GM19025 (cell line): ENCODE results near the gene SYNPO2.

Source experiments
- ATAC-seq: cut with Tn5 transposase; IDR thresholded peaks from one replicate; pipeline ENCODE4 v1.9.1; 2021; ENCODE audit warnings: mild to moderate bottlenecking, low read depth, moderate library complexity; ENCODE audit not compliant: unreplicated experiment

SYNPO2 gene

DNA sequence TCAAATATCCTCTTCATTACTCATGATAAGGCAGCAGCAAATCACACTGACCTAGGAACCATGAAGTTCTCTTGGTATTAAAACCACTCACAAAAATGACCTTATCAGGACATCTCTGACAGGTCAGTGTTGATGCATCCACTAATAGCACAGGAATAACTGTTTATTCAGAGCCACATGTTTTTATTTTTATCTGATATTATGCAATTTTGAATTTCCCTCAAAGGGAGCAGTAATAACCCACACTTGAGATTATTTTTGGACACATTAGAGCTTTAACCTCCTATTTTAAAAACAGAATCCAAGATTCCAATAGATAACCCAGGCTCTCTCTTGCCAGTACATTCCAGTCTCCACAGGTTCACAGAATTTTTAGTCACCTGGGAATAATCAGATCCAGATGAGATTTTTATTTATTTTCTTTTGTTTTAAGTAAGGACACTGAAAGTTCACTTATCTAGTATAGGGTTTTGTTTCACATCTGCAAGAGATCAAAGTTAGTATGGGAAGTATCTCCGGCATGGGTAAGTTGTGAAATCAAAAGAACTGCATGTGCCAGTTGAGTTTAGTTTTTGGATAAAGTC is 210.7 kb downstream of the SYNPO2 start:
- no peak for ATAC-seq

DNA sequence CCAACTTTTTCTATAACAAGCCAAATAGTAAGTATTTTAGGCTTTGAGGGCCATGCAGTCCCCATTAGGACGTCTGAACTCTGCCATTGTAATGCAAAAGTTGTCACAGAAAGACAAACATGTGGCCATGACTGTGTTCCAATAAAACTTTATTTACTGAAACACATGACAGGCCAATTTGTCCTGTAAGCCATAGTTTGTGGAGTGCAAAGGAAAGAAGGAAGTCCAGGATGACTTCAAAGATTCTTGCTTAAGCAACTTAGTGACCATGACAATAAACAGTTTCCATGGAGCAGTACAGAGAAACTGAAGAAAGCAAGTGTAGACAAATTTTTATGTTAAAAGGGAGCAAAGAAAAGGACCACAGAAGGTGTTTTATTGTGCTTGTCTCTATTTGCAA is 212.0 kb downstream of the SYNPO2 start:
- no peak for ATAC-seq

- ATAC-seq = no peak
Measured at GRCh38 chr4:119103263-119103662, 214.6 kb downstream of the SYNPO2 start.

DNA sequence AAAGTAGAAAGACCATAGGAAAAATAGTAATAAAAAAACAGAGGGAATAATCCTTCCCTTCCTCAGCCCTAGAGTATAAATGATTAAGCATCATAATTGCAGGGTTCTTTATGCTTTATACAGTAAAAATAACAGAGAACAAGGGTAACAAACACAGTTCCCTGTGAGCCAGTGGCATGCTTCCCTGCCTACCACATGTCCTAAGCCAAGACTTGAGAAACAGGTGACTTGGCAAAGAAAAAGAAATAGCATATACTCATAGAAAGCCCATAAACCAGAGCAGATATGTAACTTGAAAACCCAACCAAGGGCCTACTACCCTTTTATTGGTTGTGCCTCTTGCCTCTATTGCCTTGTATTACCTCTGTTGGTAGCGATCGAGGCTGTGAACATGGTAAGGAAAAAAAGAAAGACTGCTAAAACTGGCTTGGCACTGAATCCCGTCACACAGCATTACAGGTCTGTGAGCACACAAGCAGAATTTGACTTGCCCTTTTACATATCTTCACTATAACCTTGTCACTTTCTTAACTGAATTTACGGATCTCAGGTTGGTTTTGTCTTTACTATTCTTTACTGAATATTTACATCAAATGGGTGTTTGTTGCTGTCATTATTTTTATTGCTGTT is 216.1 kb downstream of the SYNPO2 start:
- no peak for ATAC-seq

- ATAC-seq = no peak
Measured at GRCh38 chr4:119105605-119106004, 217.0 kb downstream of the SYNPO2 start.

- no peak for ATAC-seq
Measured at GRCh38 chr4:119106036-119107000, 217.7 kb downstream of the SYNPO2 start.

- ATAC-seq = no peak
Measured at GRCh38 chr4:119110121-119110520, 221.5 kb downstream of the SYNPO2 start.
